Measurements from ENCODE around the gene EPHA7.

Gene EPHA7

DNA sequence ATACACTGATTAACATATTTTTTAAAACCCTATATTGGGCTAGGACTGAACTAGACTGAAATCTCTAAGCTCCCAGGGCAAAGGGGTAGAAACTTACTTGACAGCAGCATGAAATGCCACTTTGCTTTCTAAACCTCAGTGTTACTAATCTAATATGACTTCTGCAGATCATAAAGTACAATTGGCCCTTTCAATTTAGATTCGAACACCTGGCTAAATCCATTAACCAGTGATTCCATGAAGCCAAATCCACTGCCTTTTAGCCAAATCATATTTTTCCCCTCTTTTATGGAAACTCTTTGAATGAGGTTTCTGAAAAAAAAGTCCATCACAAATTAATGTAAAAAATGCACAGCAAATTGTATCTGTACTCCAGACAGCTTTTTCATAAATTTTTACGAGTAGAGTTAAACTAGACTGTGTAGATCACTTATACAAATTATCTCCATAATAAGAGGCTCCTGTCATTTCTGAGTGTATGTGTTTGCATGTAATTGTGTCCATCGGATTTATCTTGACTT lies 25.7 kb downstream of the EPHA7 start:
- TF ChIP-seq, protein P1, sequence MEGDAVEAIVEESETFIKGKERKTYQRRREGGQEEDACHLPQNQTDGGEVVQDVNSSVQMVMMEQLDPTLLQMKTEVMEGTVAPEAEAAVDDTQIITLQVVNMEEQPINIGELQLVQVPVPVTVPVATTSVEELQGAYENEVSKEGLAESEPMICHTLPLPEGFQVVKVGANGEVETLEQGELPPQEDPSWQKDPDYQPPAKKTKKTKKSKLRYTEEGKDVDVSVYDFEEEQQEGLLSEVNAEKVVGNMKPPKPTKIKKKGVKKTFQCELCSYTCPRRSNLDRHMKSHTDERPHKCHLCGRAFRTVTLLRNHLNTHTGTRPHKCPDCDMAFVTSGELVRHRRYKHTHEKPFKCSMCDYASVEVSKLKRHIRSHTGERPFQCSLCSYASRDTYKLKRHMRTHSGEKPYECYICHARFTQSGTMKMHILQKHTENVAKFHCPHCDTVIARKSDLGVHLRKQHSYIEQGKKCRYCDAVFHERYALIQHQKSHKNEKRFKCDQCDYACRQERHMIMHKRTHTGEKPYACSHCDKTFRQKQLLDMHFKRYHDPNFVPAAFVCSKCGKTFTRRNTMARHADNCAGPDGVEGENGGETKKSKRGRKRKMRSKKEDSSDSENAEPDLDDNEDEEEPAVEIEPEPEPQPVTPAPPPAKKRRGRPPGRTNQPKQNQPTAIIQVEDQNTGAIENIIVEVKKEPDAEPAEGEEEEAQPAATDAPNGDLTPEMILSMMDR (IDR thresholded peaks at IDR 0.05) = no peak
- TF ChIP-seq ZFX (IDR thresholded peaks at IDR 0.05; ENCODE audit: borderline replicate concordance) = no peak
- H3K27ac ChIP-seq = no peak overlapping the region

DNA sequence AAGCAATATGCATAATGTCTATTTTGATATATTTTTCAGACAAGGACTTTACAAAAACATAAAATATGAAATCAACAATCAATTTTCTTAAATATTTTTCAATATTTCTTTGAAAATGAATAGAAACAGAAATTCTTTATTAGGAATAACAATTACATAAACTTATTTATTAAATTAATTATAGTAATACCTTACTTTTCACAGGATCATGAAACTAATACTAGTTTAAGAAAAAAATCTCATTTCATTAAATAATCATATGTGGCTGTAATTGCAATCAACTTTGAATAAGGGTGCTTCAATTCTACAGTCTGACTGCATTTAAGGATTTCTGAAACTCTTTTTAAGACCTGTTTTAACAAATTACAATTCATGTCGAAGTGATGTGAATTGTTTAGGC lies 26.6 kb downstream of the EPHA7 start:
- no peak overlapping the region for H3K27ac ChIP-seq
- TF ChIP-seq, protein P1 (IDR thresholded peaks at IDR 0.05) = no peak
- TF ChIP-seq ZFX (IDR thresholded peaks at IDR 0.05; ENCODE audit: borderline replicate concordance) = no peak

DNA sequence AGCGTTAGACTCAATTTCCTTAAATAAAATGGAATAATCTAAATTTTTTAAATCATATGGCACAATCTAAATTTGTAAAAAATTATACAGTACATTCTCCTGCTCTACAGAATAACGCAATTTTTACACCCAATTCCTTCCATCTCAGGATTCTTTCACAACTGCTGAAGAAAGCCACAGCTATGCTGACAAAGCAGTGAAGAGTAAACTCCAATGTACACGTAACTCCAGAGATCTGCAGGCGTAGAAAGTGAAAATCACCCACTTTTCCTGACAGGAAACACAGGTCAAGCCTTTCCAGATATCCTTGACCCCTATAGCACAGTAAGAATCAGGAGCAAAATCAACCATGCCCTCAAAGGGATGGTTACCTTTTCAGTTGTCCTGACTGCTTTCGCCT lies 27.4 kb downstream of the EPHA7 start:
- TF ChIP-seq, protein P1 (IDR thresholded peaks at IDR 0.05) = no peak
- no peak for TF ChIP-seq ZFX (IDR thresholded peaks at IDR 0.05; ENCODE audit: borderline replicate concordance)
- H3K27ac ChIP-seq = no peak overlapping the region

DNA sequence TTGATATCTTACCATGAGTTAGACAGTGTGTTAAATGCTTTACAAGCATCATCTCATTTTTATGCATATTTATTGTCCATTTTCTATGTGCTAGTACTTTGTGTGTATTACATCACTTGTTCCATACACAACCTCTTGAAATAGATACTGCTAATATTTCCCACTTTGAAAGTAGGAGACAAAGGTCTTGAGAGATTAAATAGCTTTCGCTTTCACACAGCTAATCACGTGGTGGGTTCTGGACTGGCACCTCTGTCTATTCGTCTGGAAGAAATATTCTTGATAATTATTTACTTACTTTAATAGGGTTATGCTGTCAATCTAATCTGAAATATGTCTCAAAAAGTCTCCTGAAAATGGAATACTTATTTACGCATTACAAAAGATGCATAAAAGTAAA lies 30.2 kb downstream of the EPHA7 start:
- H3K27ac ChIP-seq = no peak overlapping the region

DNA sequence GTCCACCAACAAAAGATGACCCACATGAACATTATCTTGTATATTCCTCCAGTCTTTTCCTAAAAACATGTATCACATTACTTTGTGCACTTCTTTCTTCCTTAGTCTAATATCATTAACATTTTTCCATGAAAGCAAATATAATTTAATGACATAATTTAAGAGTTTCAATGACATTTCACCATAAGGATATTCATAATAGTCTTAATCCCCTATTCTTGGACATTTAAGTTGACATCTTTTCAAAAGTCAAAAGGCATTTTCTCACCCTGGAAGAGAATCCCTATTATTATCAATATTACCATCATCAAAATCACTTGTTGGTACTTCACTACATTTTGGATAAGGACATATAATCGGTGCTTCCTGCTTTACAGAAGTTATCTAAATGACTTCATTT lies 31.3 kb downstream of the EPHA7 start:
- H3K27ac ChIP-seq = no peak overlapping the region
- no peak for TF ChIP-seq ZFX (IDR thresholded peaks at IDR 0.05; ENCODE audit: borderline replicate concordance)
- TF ChIP-seq, protein P1 (IDR thresholded peaks at IDR 0.05) = no peak

More for the DNA sequence above, 30.2 kb downstream of the EPHA7 start:
- TF ChIP-seq, protein P1 (IDR thresholded peaks at IDR 0.05) = no peak
- no peak for TF ChIP-seq ZFX (IDR thresholded peaks at IDR 0.05; ENCODE audit: borderline replicate concordance)

DNA sequence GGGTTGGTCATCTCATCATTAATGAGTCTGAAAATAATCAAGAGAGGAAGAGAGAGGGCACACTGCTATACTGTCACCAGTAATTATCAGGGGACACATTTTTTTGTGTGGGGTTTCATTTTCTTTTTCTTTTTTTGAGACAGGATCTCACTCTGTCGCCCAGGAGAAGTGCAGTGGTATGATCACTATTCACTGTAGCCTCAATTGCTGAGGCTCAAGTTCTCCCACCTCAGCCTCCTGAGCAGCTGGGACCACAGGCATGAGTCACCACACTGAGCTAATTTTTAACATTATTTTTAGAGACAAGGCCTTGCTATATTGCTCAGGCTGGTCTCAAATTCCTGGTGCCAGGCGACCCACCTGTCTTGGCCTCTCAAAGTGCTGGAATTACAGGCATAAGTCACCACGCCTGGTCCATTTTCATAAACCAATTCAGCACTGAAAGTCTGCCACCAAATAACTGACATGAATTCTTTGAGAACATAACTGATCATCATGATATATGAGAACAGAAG lies 43.3 kb downstream of the EPHA7 start:
- TF ChIP-seq, protein P1 (IDR thresholded peaks at IDR 0.05) = no peak
- no peak for TF ChIP-seq ZFX (IDR thresholded peaks at IDR 0.05; ENCODE audit: borderline replicate concordance)

DNA sequence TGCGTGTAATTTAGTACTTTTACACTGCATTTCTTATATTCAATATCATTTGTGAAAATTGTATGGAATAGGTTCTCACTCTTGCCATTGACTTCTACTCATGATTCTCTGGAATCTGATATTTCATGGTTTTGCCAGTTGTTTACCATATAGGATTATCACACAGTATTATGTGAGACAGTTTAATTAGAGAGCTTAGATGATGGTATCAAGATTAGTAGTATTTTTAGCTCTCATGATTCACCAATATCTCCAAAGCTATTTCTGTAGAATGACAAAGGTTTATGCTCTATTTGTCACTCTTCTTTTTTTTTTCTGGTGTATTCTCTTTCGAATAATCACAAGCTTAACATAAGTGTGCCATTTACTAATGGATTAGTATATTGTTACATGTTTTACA lies 45.9 kb downstream of the EPHA7 start:
- TF ChIP-seq, protein P1 (IDR thresholded peaks at IDR 0.05) = no peak
- TF ChIP-seq ZFX (IDR thresholded peaks at IDR 0.05; ENCODE audit: borderline replicate concordance) = no peak
- no peak overlapping the region for H3K27ac ChIP-seq

More for the DNA sequence above, 43.3 kb downstream of the EPHA7 start:
- no peak overlapping the region for H3K27ac ChIP-seq
